Mucosa of rectum (tissue), 2 donors: Measurements from ENCODE around the gene TMEM9.

Experiments used
- H3K27ac ChIP-seq, 2 donors: one replicate each; pipeline ENCODE4 v1.7.0; 2013; ENCODE audit warnings: inconsistent platforms in 2 of 2, low read depth in 2 of 2, low read length in 2 of 2
- H3K27me3 ChIP-seq, 2 donors: one replicate each; pipeline ENCODE4 v1.7.0; 2013; ENCODE audit warnings: low read length in 2 of 2; ENCODE audit not compliant: control insufficient read depth in 2 of 2, insufficient read depth in 2 of 2
- H3K36me3 ChIP-seq, 2 donors: one replicate each; pipeline ENCODE4 v1.7.0; 2013; ENCODE audit warnings: low read length in 2 of 2; ENCODE audit not compliant: control insufficient read depth in 2 of 2, insufficient read depth in 2 of 2
- H3K4me1 ChIP-seq, 2 donors: one replicate each; pipeline ENCODE4 v1.7.0; 2013; ENCODE audit warnings: low read length in 2 of 2, mild to moderate bottlenecking in 1 of 2; ENCODE audit not compliant: control insufficient read depth in 2 of 2, insufficient read depth in 2 of 2
- H3K4me3 ChIP-seq, 2 donors: one replicate each; pipeline ENCODE4 v1.7.0; 2013; ENCODE audit warnings: low read length in 2 of 2
- H3K9ac ChIP-seq, 2 donors: one replicate each; pipeline ENCODE4 v1.7.0; 2013; ENCODE audit warnings: low read length in 2 of 2, low read depth in 1 of 2, mild to moderate bottlenecking in 1 of 2
- H3K9me3 ChIP-seq, 2 donors: one replicate each; pipeline ENCODE4 v1.7.0; 2013; ENCODE audit warnings: low read length in 2 of 2; ENCODE audit not compliant: control insufficient read depth in 2 of 2
- donor health status: healthy.
- donor health status: Normal muscosa, but diverticular disease.

The TMEM9 gene

DNA sequence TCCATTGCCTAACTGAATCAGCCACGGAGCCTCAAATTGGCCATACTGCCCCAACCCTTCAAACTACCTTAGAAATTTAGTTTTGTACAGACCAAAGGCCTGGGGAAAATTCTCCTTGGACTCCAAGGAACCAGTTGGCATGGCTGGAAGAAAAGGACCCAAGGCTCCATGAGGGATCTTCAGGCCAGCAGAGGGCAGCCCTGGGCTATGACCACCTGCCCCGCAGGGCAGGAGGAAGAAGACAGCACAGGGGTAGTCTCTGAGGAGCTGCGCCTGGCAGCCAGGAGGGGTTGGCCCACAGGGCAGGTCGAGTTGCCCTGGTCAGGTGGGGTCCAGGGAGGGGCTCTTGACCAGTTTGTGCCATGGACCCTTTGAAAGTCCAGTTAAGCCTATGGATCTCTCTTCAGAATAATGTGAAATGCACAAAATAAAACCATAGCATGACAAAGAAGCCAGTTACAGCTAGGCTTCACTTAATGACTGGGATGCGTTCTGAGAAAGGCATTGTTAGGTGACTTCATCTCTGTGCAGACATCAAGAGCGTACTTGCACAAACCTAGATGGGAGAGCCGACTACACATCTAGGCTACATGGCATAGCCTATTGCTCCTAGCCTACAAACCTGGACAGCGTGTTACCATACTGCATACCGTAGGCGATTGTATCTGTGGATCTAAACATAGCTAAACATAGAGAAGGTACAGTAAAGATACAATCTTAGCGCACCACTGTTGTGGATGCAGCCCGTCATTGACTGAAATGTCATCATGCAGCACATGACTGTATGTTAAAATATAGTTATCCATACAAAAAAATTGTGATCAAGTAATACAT, 68.2 kb downstream of the TMEM9 start:
- H3K27me3 ChIP-seq = peaks cover 3% of the 10 kb centered on the region in 2 donors
- H3K27ac ChIP-seq = no peak overlapping the region
- no peaks in the 10 kb centered on the region for H3K4me1 ChIP-seq
- no peaks in the 10 kb centered on the region for H3K36me3 ChIP-seq
- H3K9ac ChIP-seq = no peak overlapping the region
- H3K4me3 ChIP-seq = no peak overlapping the region
- no peaks in the 10 kb centered on the region for H3K9me3 ChIP-seq
